Heart left ventricle (tissue), 13 donors: ENCODE data around the gene GRIPAP1.

Source experiments
- CTCF ChIP-seq, 12 donors: fragments of 200-600 bp; sonication (generic) in 4 of 12; IDR thresholded peaks; one replicate each; pipeline versions ENCODE4 v1.5.0 to v1.8.0; 2018 to 2022; ENCODE audit warnings: antibody characterized with exemption in 12 of 12, mild to moderate bottlenecking in 5 of 12
- POLR2A ChIP-seq, 2 donors: fragments of 450-650 bp; IDR thresholded peaks; one replicate each; pipeline ENCODE4 v1.6.1; 2017; ENCODE audit warnings: antibody characterized with exemption in 2 of 2, mild to moderate bottlenecking in 2 of 2, moderate library complexity in 2 of 2
- donor health status: ischemic (EF 13 %, LVEDD 7.1; RV severe dilation, severe dysfunction).
- donor health status: DM: no; HTN: yes; CAD: no.
- donor health status: DM: no; HTN: no; CAD: no.
- donor health status: ischemic (EF 25% LVEDD 6.9; RV normal size, moderate dysfunction).
- donor health status: ischemic (EF 25% LVEDD 5.7; RV mildly dilated, moderate dysfunction).
- donor health status: ischemic (EF 35%, LVEDD 5.7; RV mildly dilated, moderate dysfunction).
- donor health status: nonischemic (EF 11% LVEDD 7.7; RV severe dilation, severe dysfunction).
- donor health status: DM: yes; HTN: yes; CAD: no.
- donor health status: PGD.
- donor health status: ischemic (EF 29% LVEDD 5.4; RV normal size, mild dysfunction).
- donor health status: nonischemic (EF 23%, LVEDD 6.1; RV moderate dilation, normal function).

DNA sequence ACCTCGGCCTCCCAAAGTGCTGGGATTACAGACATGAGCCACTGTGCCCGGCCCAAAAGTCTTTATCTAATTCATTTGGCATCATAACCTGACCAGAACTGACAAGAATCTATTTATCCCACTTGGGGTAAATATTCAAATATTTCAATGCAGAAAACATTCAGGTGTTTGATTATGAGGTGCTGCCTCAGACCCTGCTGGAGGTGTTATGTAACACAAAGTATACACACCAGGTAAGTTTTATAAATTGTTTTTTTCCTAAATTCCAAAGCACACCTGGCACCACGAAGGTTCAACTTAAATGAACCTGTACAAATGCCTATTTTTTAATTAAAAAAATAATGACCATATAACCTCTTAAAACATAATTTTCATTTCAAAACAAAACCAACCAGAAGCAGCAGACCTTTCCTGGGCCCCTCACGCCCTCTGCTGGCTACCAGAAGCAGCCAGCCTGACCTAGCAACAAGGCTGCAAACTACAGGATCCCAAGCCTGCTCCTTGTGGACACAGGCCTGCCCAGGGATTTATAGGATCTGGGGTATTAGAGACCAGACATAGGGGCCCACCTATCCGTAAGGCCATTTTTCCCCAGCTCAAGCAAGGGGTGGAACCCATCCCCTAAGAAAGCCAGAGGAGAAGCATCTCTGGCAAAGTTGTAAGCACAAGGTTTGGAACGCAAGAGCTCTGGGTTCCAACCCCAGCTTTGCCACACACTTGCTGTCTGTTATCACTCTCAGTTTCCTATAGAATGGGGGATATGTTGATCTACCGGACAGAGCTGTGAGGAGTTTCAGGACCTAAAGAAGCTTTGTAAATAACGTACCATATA, 56.3 kb downstream of the GRIPAP1 start:
- TF ChIP-seq CTCF (IDR thresholded peaks at IDR 0.05): peak; percentile 36 to 78 (median 61)
- TF ChIP-seq POLR2A (IDR thresholded peaks at IDR 0.05): no peak
